ENCODE measurements around the gene NFATC1.

The NFATC1 gene

GRCh38 chr18:79515331-79515730 is 119.6 kb downstream of the NFATC1 start:
- no peak for DNase-seq (ENCODE audit: low spot score)
- in situ Hi-C loops (cut with MboI; ENCODE audit: low pct_unique_long_range_greater_than_20kb, low sequenced_read_pairs, unreplicated experiment) = no loop called here
- no peak for TF ChIP-seq CTCF (IDR thresholded peaks at IDR 0.05; ENCODE audit: extremely low read depth, insufficient read depth, missing control alignments)

GRCh38 chr18:79515944-79516351 is 120.2 kb downstream of the NFATC1 start:
- DNase-seq (ENCODE audit: low spot score) = no peak
- no peak for TF ChIP-seq CTCF (IDR thresholded peaks at IDR 0.05; ENCODE audit: extremely low read depth, insufficient read depth, missing control alignments)
- in situ Hi-C loops (cut with MboI; ENCODE audit: low pct_unique_long_range_greater_than_20kb, low sequenced_read_pairs, unreplicated experiment) = no loop called here

GRCh38 chr18:79516441-79516931 is 120.8 kb downstream of the NFATC1 start:
- DNase-seq (ENCODE audit: low spot score) = no peak
- in situ Hi-C loops (cut with MboI; ENCODE audit: low pct_unique_long_range_greater_than_20kb, low sequenced_read_pairs, unreplicated experiment) = no loop called here
- TF ChIP-seq CTCF (IDR thresholded peaks at IDR 0.05; ENCODE audit: extremely low read depth, insufficient read depth, missing control alignments) = no peak

- TF ChIP-seq CTCF (IDR thresholded peaks at IDR 0.05; ENCODE audit: extremely low read depth, insufficient read depth, missing control alignments) = no peak
- no peak for DNase-seq (ENCODE audit: low spot score)
- in situ Hi-C loops (cut with MboI; ENCODE audit: low pct_unique_long_range_greater_than_20kb, low sequenced_read_pairs, unreplicated experiment) = no loop called here
Measured at GRCh38 chr18:79517341-79517740, 121.6 kb downstream of the NFATC1 start.

GRCh38 chr18:79518028-79518682 is 122.4 kb downstream of the NFATC1 start:
- TF ChIP-seq CTCF (IDR thresholded peaks at IDR 0.05; ENCODE audit: extremely low read depth, insufficient read depth, missing control alignments) = no peak
- in situ Hi-C loops (cut with MboI; ENCODE audit: low pct_unique_long_range_greater_than_20kb, low sequenced_read_pairs, unreplicated experiment) = no loop called here
- DNase-seq (ENCODE audit: low spot score) = no peak

GRCh38 chr18:79518683-79519128 is 123.0 kb downstream of the NFATC1 start:
- TF ChIP-seq CTCF (IDR thresholded peaks at IDR 0.05; ENCODE audit: extremely low read depth, insufficient read depth, missing control alignments) = no peak
- no peak for DNase-seq (ENCODE audit: low spot score)
- in situ Hi-C loops (cut with MboI; ENCODE audit: low pct_unique_long_range_greater_than_20kb, low sequenced_read_pairs, unreplicated experiment) = no loop called here
